Measurements from ENCODE around the gene TMEM233. TPM values are rescaled to one million over a fixed set of nuclear protein-coding genes. Genes with fewer than 3 reads are reported as not detected.

TMEM233 gene
- total RNA-seq, 6 donors from 2014 or later: 0.11 to 1.1 (median 0.44) TPM; not detected in 2

GRCh38 chr12:119621878-119622277, 28.3 kb downstream of the TMEM233 start:
- Histone ChIP-seq H3K36me3 (no peaks in the 10 kb centered on the region), H3K4me1 (no peaks in the 10 kb centered on the region), H3K4me3 (no peak overlapping the region), H3K9me3 (peaks cover 0 to 4% (median 0%) of the 10 kb centered on the region in 4 donors), H3K27me3 (no peaks in the 10 kb centered on the region), H3K27ac (no peak overlapping the region)
- no peak for ATAC-seq (ENCODE audit: low FRiP score in 2 of 2)
- TF ChIP-seq, protein P1, sequence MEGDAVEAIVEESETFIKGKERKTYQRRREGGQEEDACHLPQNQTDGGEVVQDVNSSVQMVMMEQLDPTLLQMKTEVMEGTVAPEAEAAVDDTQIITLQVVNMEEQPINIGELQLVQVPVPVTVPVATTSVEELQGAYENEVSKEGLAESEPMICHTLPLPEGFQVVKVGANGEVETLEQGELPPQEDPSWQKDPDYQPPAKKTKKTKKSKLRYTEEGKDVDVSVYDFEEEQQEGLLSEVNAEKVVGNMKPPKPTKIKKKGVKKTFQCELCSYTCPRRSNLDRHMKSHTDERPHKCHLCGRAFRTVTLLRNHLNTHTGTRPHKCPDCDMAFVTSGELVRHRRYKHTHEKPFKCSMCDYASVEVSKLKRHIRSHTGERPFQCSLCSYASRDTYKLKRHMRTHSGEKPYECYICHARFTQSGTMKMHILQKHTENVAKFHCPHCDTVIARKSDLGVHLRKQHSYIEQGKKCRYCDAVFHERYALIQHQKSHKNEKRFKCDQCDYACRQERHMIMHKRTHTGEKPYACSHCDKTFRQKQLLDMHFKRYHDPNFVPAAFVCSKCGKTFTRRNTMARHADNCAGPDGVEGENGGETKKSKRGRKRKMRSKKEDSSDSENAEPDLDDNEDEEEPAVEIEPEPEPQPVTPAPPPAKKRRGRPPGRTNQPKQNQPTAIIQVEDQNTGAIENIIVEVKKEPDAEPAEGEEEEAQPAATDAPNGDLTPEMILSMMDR (IDR thresholded peaks at IDR 0.05): no peak
- TF ChIP-seq POLR2AphosphoS5 (IDR thresholded peaks at IDR 0.05): no peak
- TF ChIP-seq EP300 (IDR thresholded peaks at IDR 0.05): no peak
- no peak for TF ChIP-seq POLR2A (IDR thresholded peaks at IDR 0.05)
- DNase-seq: no peak
- 45 to 59% methylated on average over 2 of the region's 2 CpGs for whole genome bisulfite sequencing, 2 donors

- DNase-seq (no peak), ATAC-seq (ENCODE audit: low FRiP score in 2 of 2) (no peak)
- TF ChIP-seq POLR2A (IDR thresholded peaks at IDR 0.05): no peak
- TF ChIP-seq EP300 (IDR thresholded peaks at IDR 0.05): no peak
- TF ChIP-seq, protein P1 (IDR thresholded peaks at IDR 0.05): no peak
- TF ChIP-seq POLR2AphosphoS5 (IDR thresholded peaks at IDR 0.05): no peak
- WGBS, 2 donors: 74 to 79% methylated on average over 4 of the region's 4 CpGs
- Histone ChIP-seq H3K36me3 (no peaks in the 10 kb centered on the region), H3K4me1 (no peaks in the 10 kb centered on the region), H3K4me3 (no peak overlapping the region), H3K27me3 (no peaks in the 10 kb centered on the region), H3K9me3 (no peaks in the 10 kb centered on the region), H3K27ac (no peak overlapping the region)
Measured at GRCh38 chr12:119624966-119625365, 31.4 kb downstream of the TMEM233 start.

- Histone ChIP-seq H3K4me3 (no peak overlapping the region), H3K27ac (no peak overlapping the region), H3K27me3 (no peaks in the 10 kb centered on the region), H3K9me3 (no peaks in the 10 kb centered on the region), H3K4me1 (no peaks in the 10 kb centered on the region), H3K36me3 (no peaks in the 10 kb centered on the region)
- DNase-seq (no peak), ATAC-seq (ENCODE audit: low FRiP score in 2 of 2) (no peak)
- TF ChIP-seq POLR2AphosphoS5 (IDR thresholded peaks at IDR 0.05): no peak
- no peak for TF ChIP-seq EP300 (IDR thresholded peaks at IDR 0.05)
- TF ChIP-seq POLR2A (IDR thresholded peaks at IDR 0.05): no peak
- TF ChIP-seq, protein P1 (IDR thresholded peaks at IDR 0.05): no peak
- 71 to 74% methylated on average over 6 of the region's 6 CpGs for WGBS, 2 donors
Measured at GRCh38 chr12:119627019-119627643, 33.6 kb downstream of the TMEM233 start.

- Histone ChIP-seq H3K9me3 (no peaks in the 10 kb centered on the region), H3K4me3 (no peak overlapping the region), H3K27me3 (no peaks in the 10 kb centered on the region), H3K36me3 (no peaks in the 10 kb centered on the region), H3K4me1 (no peaks in the 10 kb centered on the region), H3K27ac (no peak overlapping the region)
- ATAC-seq (ENCODE audit: low FRiP score in 2 of 2): no peak
- TF ChIP-seq POLR2AphosphoS5 (IDR thresholded peaks at IDR 0.05) (no peak), POLR2A (IDR thresholded peaks at IDR 0.05) (no peak), EP300 (IDR thresholded peaks at IDR 0.05) (no peak)
- TF ChIP-seq, protein P1 (IDR thresholded peaks at IDR 0.05): no peak
- WGBS, 2 donors: 76% methylated on average over 6 of the region's 6 CpGs
- DNase-seq: no peak
Measured at GRCh38 chr12:119627686-119628085, 34.1 kb downstream of the TMEM233 start.

DNA sequence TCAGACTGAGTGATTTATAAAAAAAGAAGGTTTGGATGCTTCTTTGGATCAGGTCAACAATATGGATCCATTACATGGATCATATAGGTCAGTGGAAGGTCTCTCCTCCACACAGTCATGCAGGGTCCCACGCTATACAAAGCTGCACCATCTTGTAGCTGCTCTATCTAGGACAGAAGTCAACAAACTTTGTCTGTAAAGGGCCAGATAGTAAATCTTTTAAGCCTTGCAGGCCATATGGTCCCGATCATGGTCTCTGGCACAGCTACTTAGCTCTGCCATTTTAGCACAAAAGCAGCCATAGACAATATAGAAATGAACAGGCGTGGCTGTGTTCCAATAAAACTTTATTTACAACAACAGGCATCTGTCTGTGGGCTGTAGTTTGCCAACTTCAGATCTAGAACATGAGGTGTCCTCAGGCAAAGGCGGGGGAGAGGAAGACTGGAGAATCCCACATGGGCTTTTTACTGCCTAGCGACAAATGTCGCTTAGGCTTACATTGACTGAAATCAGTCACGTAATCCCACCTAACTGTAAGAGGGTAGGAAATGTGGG, 36.7 kb downstream of the TMEM233 start:
- Histone ChIP-seq H3K36me3 (no peaks in the 10 kb centered on the region), H3K4me3 (no peak overlapping the region), H3K9me3 (no peaks in the 10 kb centered on the region), H3K27ac (no peak overlapping the region), H3K27me3 (no peaks in the 10 kb centered on the region), H3K4me1 (no peaks in the 10 kb centered on the region)
- TF ChIP-seq EP300 (IDR thresholded peaks at IDR 0.05) (no peak), POLR2A (IDR thresholded peaks at IDR 0.05) (no peak), POLR2AphosphoS5 (IDR thresholded peaks at IDR 0.05) (no peak)
- TF ChIP-seq, protein P1 (IDR thresholded peaks at IDR 0.05): no peak
- no peak for DNase-seq
- ATAC-seq (ENCODE audit: low FRiP score in 2 of 2): no peak
- WGBS, 2 donors: 93 to 94% methylated on average over 7 of the region's 7 CpGs

Data from upper lobe of left lung (tissue), 6 donors.